ENCODE measurements around the gene DCC.

GRCh38 chr18:53018791-53019190 lies 678.8 kb downstream of the DCC start:
- TF ChIP-seq CTCF (IDR thresholded peaks at IDR 0.05) (no peak), POLR2A (IDR thresholded peaks at IDR 0.05) (no peak)
